PFSK-1 (cell line): ENCODE data around the gene GAP43.

ENCODE experiments used
- FOXP2 ChIP-seq: optimal IDR thresholded peaks from 2 replicates; pipeline ENCODE3; 2011; ENCODE audit warnings: borderline replicate concordance, control low read depth, inconsistent platforms; ENCODE audit not compliant: insufficient read depth; ENCODE audit errors: extremely low read length, extremely low read depth
- POLR2AphosphoS5 ChIP-seq: IDR thresholded peaks from 2 replicates; pipeline ENCODE4 v1.6.1; 2012; ENCODE audit warnings: low read depth, mild to moderate bottlenecking, control low read depth, low read length, moderate library complexity
- REST ChIP-seq, 2 experiments: IDR thresholded peaks; 2 replicates each; pipeline versions ENCODE4 v1.6.1 to v1.8.0; 2011 to 2012; ENCODE audit warnings: low read depth in 2 of 2, low read length in 2 of 2, control low read depth in 1 of 2, inconsistent platforms in 1 of 2, mild to moderate bottlenecking in 1 of 2, moderate library complexity in 1 of 2; ENCODE audit not compliant: insufficient read depth in 1 of 2
- SIN3A ChIP-seq: IDR thresholded peaks from 2 replicates; pipeline ENCODE4 v1.6.1; 2012; ENCODE audit warnings: mild to moderate bottlenecking, low read length, moderate library complexity, borderline replicate concordance; ENCODE audit not compliant: insufficient read depth
- TAF1 ChIP-seq: IDR thresholded peaks from 2 replicates; pipeline ENCODE4 v1.6.1; 2012; ENCODE audit warnings: low read length, control low read depth, borderline replicate concordance; ENCODE audit not compliant: insufficient read depth

The GAP43 gene

GRCh38 chr3:115658032-115658336 is 34.7 kb downstream of the GAP43 start:
- TF ChIP-seq POLR2AphosphoS5 (no peak), SIN3A (no peak), FOXP2 (no peak), TAF1 (no peak), REST (IDR thresholded peaks at IDR 0.05; ENCODE audit: insufficient read depth in 1 of 2, low read depth in 2 of 2, low read length in 2 of 2) (no peak)

GRCh38 chr3:115658337-115659181 is 35.2 kb downstream of the GAP43 start:
- TF ChIP-seq REST (IDR thresholded peaks at IDR 0.05; ENCODE audit: insufficient read depth in 1 of 2, low read depth in 2 of 2, low read length in 2 of 2) = no peak
- TF ChIP-seq TAF1 = no peak
- TF ChIP-seq POLR2AphosphoS5 = no peak
- TF ChIP-seq SIN3A = no peak
- no peak for TF ChIP-seq FOXP2

GRCh38 chr3:115659253-115660220 is 36.2 kb downstream of the GAP43 start:
- TF ChIP-seq POLR2AphosphoS5 (no peak), TAF1 (no peak), FOXP2 (no peak), SIN3A (no peak), REST (IDR thresholded peaks at IDR 0.05; ENCODE audit: insufficient read depth in 1 of 2, low read depth in 2 of 2, low read length in 2 of 2) (no peak)

GRCh38 chr3:115660646-115661337 is 37.5 kb downstream of the GAP43 start:
- no peak for TF ChIP-seq POLR2AphosphoS5
- TF ChIP-seq REST (IDR thresholded peaks at IDR 0.05; ENCODE audit: insufficient read depth in 1 of 2, low read depth in 2 of 2, low read length in 2 of 2) = no peak
- TF ChIP-seq TAF1 = no peak
- no peak for TF ChIP-seq SIN3A
- TF ChIP-seq FOXP2 = no peak
